Spleen (tissue), 7 donors: Measurements from ENCODE around the gene PCDHGA3.

Source experiments
- CTCF ChIP-seq, 11 experiments: fragments of 200-600 bp in 7 of 11; fragments of 450-650 bp in 4 of 11; sonication (generic) in 4 of 11; IDR thresholded peaks in 8 of 11; conservative IDR thresholded peaks in 3 of 11; 1 replicate in 7 of 11; 2 replicates in 4 of 11; pipeline versions ENCODE4 v1.4.0 to v1.8.0; 2016 to 2021; ENCODE audit warnings: antibody characterized with exemption in 11 of 11, inconsistent platforms in 4 of 11, mild to moderate bottlenecking in 1 of 11
- POLR2A ChIP-seq, 3 donors: fragments of 450-650 bp; IDR thresholded peaks; one replicate each; pipeline ENCODE4 v1.5.1; 2017; ENCODE audit warnings: antibody characterized with exemption in 3 of 3, mild to moderate bottlenecking in 1 of 3
- POLR2AphosphoS5 ChIP-seq, 3 donors: sonication (generic); formaldehyde crosslinking; IDR thresholded peaks; one replicate each; pipeline ENCODE4 v1.5.1; 2017; ENCODE audit warnings: antibody characterized with exemption in 3 of 3
- donor health status: DM: no; HTN: no; CAD: no; lungs with moderate emphysema.
- donor health status: DM: no; HTN: no; CAD: no.
- donor health status: DM: no; HTN: no; CAD: no.

DNA sequence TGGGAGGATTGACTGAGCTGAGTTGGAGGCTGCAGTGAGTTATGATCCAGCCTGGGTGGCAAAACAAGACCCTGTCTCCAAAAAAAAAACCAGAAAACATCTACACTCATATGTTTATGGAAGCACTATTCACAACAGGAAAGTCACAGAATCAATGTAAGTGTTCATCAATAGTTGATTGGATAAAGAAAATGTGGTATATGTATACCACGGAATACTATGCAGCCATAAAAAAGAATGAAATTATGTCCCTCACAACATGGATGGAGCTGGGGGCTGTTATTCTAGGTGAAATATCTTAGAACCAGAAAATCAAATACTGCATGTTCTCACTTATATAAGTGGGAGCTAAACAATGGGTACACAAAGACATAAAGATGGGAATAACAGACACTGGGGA lies 37.0 kb upstream of the PCDHGA3 start:
- no peak for TF ChIP-seq CTCF (IDR thresholded peaks at IDR 0.05 in 8 of 11, conservative IDR thresholded peaks at IDR 0.05 in 3 of 11)
- TF ChIP-seq POLR2A (IDR thresholded peaks at IDR 0.05), result no peak
- no peak for TF ChIP-seq POLR2AphosphoS5 (IDR thresholded peaks at IDR 0.05)
